ENCODE data around the gene UBAC2.

The UBAC2 gene

GRCh38 chr13:99206226-99206625 is 5.6 kb downstream of the UBAC2 start:
- no peak overlapping the region for H3K4me2 ChIP-seq (ENCODE audit: low read length)
- H3K9me2 ChIP-seq (ENCODE audit: low read depth, low read length): no peaks in the 10 kb centered on the region
- H3K79me2 ChIP-seq (ENCODE audit: insufficient read depth, low read length): no peaks in the 10 kb centered on the region
- H3K4me3 ChIP-seq (ENCODE audit: low read depth, low read length, poor library complexity, severe bottlenecking): no peak overlapping the region
- H4K20me1 ChIP-seq (ENCODE audit: insufficient read depth, low read length): peaks cover 3% of the 10 kb centered on the region; the same call in 1 of the 2 replicates
- no peak overlapping the region for H2AFZ ChIP-seq (ENCODE audit: low read length)
- no peaks in the 10 kb centered on the region for H3F3A ChIP-seq (ENCODE audit: insufficient read depth, low read length)
- no peak overlapping the region for H3K9ac ChIP-seq (ENCODE audit: low read length)
- H3K4me1 ChIP-seq (ENCODE audit: insufficient read depth, low read length, severe bottlenecking): peaks cover 40% of the 10 kb centered on the region
- H3K9me3 ChIP-seq (ENCODE audit: low read length): no peaks in the 10 kb centered on the region
- TF ChIP-seq CTCF (IDR thresholded peaks at IDR 0.05; ENCODE audit: low read length) (no peak), EZH2 (IDR thresholded peaks at IDR 0.05; ENCODE audit: borderline replicate concordance, low read length) (no peak)
- H3K27ac ChIP-seq (ENCODE audit: low read depth, low read length, poor library complexity, severe bottlenecking): no peak overlapping the region
- peaks cover 23% of the 10 kb centered on the region for H3K36me3 ChIP-seq (ENCODE audit: insufficient read depth, low read length)
- H3K27me3 ChIP-seq (ENCODE audit: insufficient read depth, low read length): peaks cover 13% of the 10 kb centered on the region

GRCh38 chr13:99206873-99207272 is 6.2 kb downstream of the UBAC2 start:
- no peaks in the 10 kb centered on the region for H3K79me2 ChIP-seq (ENCODE audit: insufficient read depth, low read length)
- H3K27ac ChIP-seq (ENCODE audit: low read depth, low read length, poor library complexity, severe bottlenecking): no peak overlapping the region
- H3K9me3 ChIP-seq (ENCODE audit: low read length): no peaks in the 10 kb centered on the region
- H3F3A ChIP-seq (ENCODE audit: insufficient read depth, low read length): no peaks in the 10 kb centered on the region
- no peak overlapping the region for H3K4me2 ChIP-seq (ENCODE audit: low read length)
- TF ChIP-seq CTCF (IDR thresholded peaks at IDR 0.05; ENCODE audit: low read length) (no peak), EZH2 (IDR thresholded peaks at IDR 0.05; ENCODE audit: borderline replicate concordance, low read length) (no peak)
- H3K36me3 ChIP-seq (ENCODE audit: insufficient read depth, low read length): peaks cover 25% of the 10 kb centered on the region
- H3K27me3 ChIP-seq (ENCODE audit: insufficient read depth, low read length): peaks cover 13% of the 10 kb centered on the region
- H3K4me1 ChIP-seq (ENCODE audit: insufficient read depth, low read length, severe bottlenecking): peaks cover 33% of the 10 kb centered on the region
- no peaks in the 10 kb centered on the region for H3K9me2 ChIP-seq (ENCODE audit: low read depth, low read length)
- H4K20me1 ChIP-seq (ENCODE audit: insufficient read depth, low read length): peaks cover 3% of the 10 kb centered on the region; the same call in 1 of the 2 replicates
- H3K9ac ChIP-seq (ENCODE audit: low read length): no peak overlapping the region
- no peak overlapping the region for H2AFZ ChIP-seq (ENCODE audit: low read length)
- no peak overlapping the region for H3K4me3 ChIP-seq (ENCODE audit: low read depth, low read length, poor library complexity, severe bottlenecking)

- no peak overlapping the region for H3K4me3 ChIP-seq (ENCODE audit: low read depth, low read length, poor library complexity, severe bottlenecking)
- peaks cover 27% of the 10 kb centered on the region for H3K4me1 ChIP-seq (ENCODE audit: insufficient read depth, low read length, severe bottlenecking)
- no peaks in the 10 kb centered on the region for H3K79me2 ChIP-seq (ENCODE audit: insufficient read depth, low read length)
- no peak overlapping the region for H3K27ac ChIP-seq (ENCODE audit: low read depth, low read length, poor library complexity, severe bottlenecking)
- H3K9me3 ChIP-seq (ENCODE audit: low read length): no peaks in the 10 kb centered on the region
- no peak overlapping the region for H3K9ac ChIP-seq (ENCODE audit: low read length)
- no peak overlapping the region for H2AFZ ChIP-seq (ENCODE audit: low read length)
- H3F3A ChIP-seq (ENCODE audit: insufficient read depth, low read length): no peaks in the 10 kb centered on the region
- no peak overlapping the region for H3K4me2 ChIP-seq (ENCODE audit: low read length)
- TF ChIP-seq EZH2 (IDR thresholded peaks at IDR 0.05; ENCODE audit: borderline replicate concordance, low read length) (no peak), CTCF (IDR thresholded peaks at IDR 0.05; ENCODE audit: low read length) (no peak)
- no peaks in the 10 kb centered on the region for H3K9me2 ChIP-seq (ENCODE audit: low read depth, low read length)
- peaks cover 25% of the 10 kb centered on the region for H3K36me3 ChIP-seq (ENCODE audit: insufficient read depth, low read length)
- peaks cover 7% of the 10 kb centered on the region for H4K20me1 ChIP-seq (ENCODE audit: insufficient read depth, low read length)
- H3K27me3 ChIP-seq (ENCODE audit: insufficient read depth, low read length): peaks cover 13% of the 10 kb centered on the region
These were observed 6.9 kb downstream of the UBAC2 start for GRCh38 chr13:99207511-99207910.

All from OCI-LY1 (cell line).